Endothelial cell of umbilical vein (primary cell): ENCODE results near the gene C13orf46. TPM values are rescaled to one million over a fixed set of nuclear protein-coding genes. Genes with fewer than 3 reads are reported as not detected.

Experiments used
- BruUV-seq: library from RNA; stranded (reverse); fragments of 400-500 nt; replicated peaks from 2 replicates; lab custom pipeline; 2021; lab: Mats Ljungman, UMichigan
- CTCF ChIA-PET: fragments of 300-600, 350-600 bp; sonication (Branson Sonifier 250); formaldehyde crosslinking; loops from one replicate; lab custom pipeline; 2021; ENCODE audit warnings: antibody characterized with exemption, inconsistent platforms; lab: Charles Lee
- POLR2A ChIA-PET: fragments of 300-600, 350-600 bp; sonication (Branson Sonifier 250); formaldehyde crosslinking; loops from one replicate; lab custom pipeline; 2021; ENCODE audit warnings: antibody characterized with exemption, inconsistent platforms; lab: Charles Lee
- DNase-seq: peaks from one replicate; pipeline ENCODE4 v3.0.0-alpha.2; 2011; ENCODE audit warnings: low read depth, low spot score
- FAIRE-seq: peaks from 2 replicates; lab custom pipeline; 2011; peaks lifted over from hg19 to GRCh38; lab: Jason Lieb, UNC
- H2AFZ ChIP-seq: 2 replicates; pipeline ENCODE4 v1.6.0; 2012; ENCODE audit warnings: low read depth, low read length, control low read depth, inconsistent platforms
- H3K27ac ChIP-seq: 2 replicates; pipeline ENCODE4 v1.5.1; 2011; ENCODE audit warnings: low read depth, mild to moderate bottlenecking, control low read depth, low read length, moderate library complexity; ENCODE audit not compliant: insufficient read depth
- H3K27me3 ChIP-seq, 2 experiments: 2 replicates each; pipeline versions ENCODE4 v1.6.0 to v1.6.1; 2011; ENCODE audit warnings: low read length in 2 of 2, mixed read lengths in 1 of 2; ENCODE audit not compliant: control insufficient read depth in 2 of 2, insufficient read depth in 2 of 2
- H3K36me3 ChIP-seq, 2 experiments: 2 replicates in 1 of 2; 3 replicates in 1 of 2; pipeline ENCODE4 v1.5.1; 2011; ENCODE audit warnings: low read length in 2 of 2, mild to moderate bottlenecking in 1 of 2, moderate library complexity in 1 of 2; ENCODE audit not compliant: control insufficient read depth in 2 of 2, insufficient read depth in 2 of 2; ENCODE audit errors: extremely low read depth in 1 of 2
- H3K4me1 ChIP-seq: 3 replicates; pipeline ENCODE4 v1.5.1; 2011; ENCODE audit warnings: mild to moderate bottlenecking, low read length; ENCODE audit not compliant: control insufficient read depth, insufficient read depth; ENCODE audit errors: extremely low read depth
- H3K4me2 ChIP-seq: 2 replicates; pipeline ENCODE4 v1.6.1; 2011; ENCODE audit warnings: low read length, control low read depth, mixed read lengths; ENCODE audit not compliant: insufficient read depth
- H3K4me3 ChIP-seq, 3 experiments: fragments of 200-600 bp in 1 of 3; sonication (generic), shearing (Covaris generic) in 1 of 3; replicated peaks in 1 of 3; 2 replicates each; pipeline ENCODE4 v1.5.1; 2011 to 2016; ENCODE audit warnings: control low read depth in 3 of 3, low read length in 3 of 3, mild to moderate bottlenecking in 2 of 3, inconsistent platforms in 1 of 3, low read depth in 1 of 3, moderate library complexity in 1 of 3; ENCODE audit not compliant: insufficient read depth in 1 of 3
- H3K79me2 ChIP-seq: 2 replicates; pipeline ENCODE4 v1.6.0; 2012; ENCODE audit warnings: low read length, inconsistent platforms; ENCODE audit not compliant: control insufficient read depth, insufficient read depth
- H3K9ac ChIP-seq: replicated peaks from 2 replicates; pipeline ENCODE3; 2011; ENCODE audit warnings: low read length, control low read depth; ENCODE audit not compliant: insufficient read depth; ENCODE audit errors: extremely low read depth
- H3K9me1 ChIP-seq: replicated peaks from 3 replicates; pipeline ENCODE4 v1.6.0; 2011; ENCODE audit warnings: mild to moderate bottlenecking, low read length; ENCODE audit not compliant: control insufficient read depth, insufficient read depth; ENCODE audit errors: extremely low read depth
- H3K9me3 ChIP-seq: replicated peaks from 2 replicates; pipeline ENCODE4 v1.5.1; 2012; ENCODE audit warnings: low read length, inconsistent platforms; ENCODE audit not compliant: control insufficient read depth, insufficient read depth
- H4K20me1 ChIP-seq: replicated peaks from 2 replicates; pipeline ENCODE3; 2011; ENCODE audit warnings: mild to moderate bottlenecking, low read length; ENCODE audit not compliant: control insufficient read depth, insufficient read depth; ENCODE audit errors: extremely low read depth
- EZH2 ChIP-seq: IDR thresholded peaks from 2 replicates; pipeline ENCODE4 v1.6.1; 2012; ENCODE audit warnings: borderline replicate concordance, low read depth, mild to moderate bottlenecking, moderate library complexity, low read length, inconsistent platforms; ENCODE audit not compliant: severe bottlenecking
- FOS ChIP-seq: IDR thresholded peaks from 2 replicates; pipeline ENCODE4 v1.6.1; 2011; ENCODE audit warnings: mild to moderate bottlenecking, low read length, moderate library complexity, borderline replicate concordance; ENCODE audit not compliant: insufficient read depth
- GATA2 ChIP-seq: IDR thresholded peaks from 2 replicates; pipeline ENCODE4 v1.7.0; 2011; ENCODE audit warnings: low read depth, mild to moderate bottlenecking, moderate library complexity, mixed read lengths, low read length; ENCODE audit not compliant: insufficient read length, insufficient read depth
- JUN ChIP-seq: IDR thresholded peaks from 2 replicates; pipeline ENCODE4 v1.6.1; 2011; ENCODE audit warnings: borderline replicate concordance, low read depth; ENCODE audit not compliant: insufficient read length, insufficient read depth
- MAX ChIP-seq: IDR thresholded peaks from 2 replicates; pipeline ENCODE4 v1.6.1; 2011; ENCODE audit not compliant: insufficient read depth, insufficient read length
- MYC ChIP-seq: IDR thresholded peaks from one replicate; pipeline ENCODE4 v1.6.1; 2011; ENCODE audit warnings: mild to moderate bottlenecking, low read depth, low read length
- POLR2A ChIP-seq: IDR thresholded peaks from 2 replicates; pipeline ENCODE4 v1.6.1; 2012; ENCODE audit warnings: low read depth, mild to moderate bottlenecking, control low read depth, low read length
- POLR2AphosphoS5 ChIP-seq: IDR thresholded peaks from 2 replicates; pipeline ENCODE4 v1.6.1; 2012; ENCODE audit warnings: low read depth, mild to moderate bottlenecking, control low read depth, low read length, moderate library complexity; ENCODE audit not compliant: insufficient read depth
- dilution Hi-C: fragments of 300-500 bp; cut with MboI; formaldehyde crosslinking; loops from one replicate; pipeline ENCODE4 v1.15.0; 2019; ENCODE audit warnings: low sequenced_read_pairs; ENCODE audit not compliant: extremely low pct_ligation_motif_present
- intact Hi-C: fragments of 100-400 bp; cut with micrococcal nuclease; formaldehyde crosslinking; loops from one replicate; pipeline ENCODE4 v1.10.0; 2022
- polyA plus RNA-seq, 4 experiments: library from polyadenylated mRNA; depleted of rRNA in 3 of 4; stranded (reverse) in 3 of 4; unstranded in 1 of 4; fragments of >200 nt; gene quantifications; 2 replicates each; pipeline versions ENCODE4 v1.2.1 to v1.2.3, GENCODE V29; 2011 to 2012; ENCODE audit warnings: missing spikeins in 1 of 4
- total RNA-seq: library from RNA; stranded (reverse); gene quantifications from 2 replicates; pipeline ENCODE4 v1.2.3, GENCODE V29; 2021
- TF ChIP-seq, protein P1 (sequence below), 2 donors: IDR thresholded peaks; 1 replicate in 1 of 2; 2 replicates in 1 of 2; pipeline ENCODE4 v1.5.1; 2011; ENCODE audit warnings: low read length in 2 of 2, mild to moderate bottlenecking in 2 of 2, moderate library complexity in 2 of 2, control low read depth in 1 of 2, inconsistent platforms in 1 of 2, low read depth in 1 of 2; ENCODE audit not compliant: insufficient read depth in 1 of 2; ENCODE audit errors: extremely low read depth in 1 of 2

Gene C13orf46
- total and polyA plus RNA-seq, 2 donors (not counting 3 experiments of a cell fraction or from before 2014, with no cell fraction given) = 1.3 to 1.7 TPM

- no peak overlapping the region for H3K9ac ChIP-seq
- peaks cover 3 to 5% of the 10 kb centered on the region in 2 experiments for H3K27me3 ChIP-seq
- dilution Hi-C loops = no loop called here
- H3K27ac ChIP-seq = no peak overlapping the region
- H3K9me3 ChIP-seq = no peaks in the 10 kb centered on the region
- BruUV-seq = no TSS peak
- H3K79me2 ChIP-seq = no peaks in the 10 kb centered on the region
- intact Hi-C loops = loop anchor here (5.0 kb wide), 1 partner anchor 75 kb away; the partner anchor contains the start of gene GAS6
- no peak for DNase-seq
- H3K4me2 ChIP-seq = no peak overlapping the region
- ChIA-PET CTCF (interaction anchor here (1.2 kb wide), 1 partner anchor 10 kb away, joined by 4 read pairs; no protein-coding TSS in a partner anchor), POLR2A (no interaction called here)
- H3K9me1 ChIP-seq = no peaks in the 10 kb centered on the region
- H2AFZ ChIP-seq = no peak overlapping the region
- H3K4me3 ChIP-seq = no peak overlapping the region
- TF ChIP-seq EZH2 (no peak), FOS (no peak), POLR2AphosphoS5 (no peak), GATA2 (no peak), MYC (no peak), MAX (no peak), POLR2A (no peak), JUN (no peak)
- TF ChIP-seq, protein P1, sequence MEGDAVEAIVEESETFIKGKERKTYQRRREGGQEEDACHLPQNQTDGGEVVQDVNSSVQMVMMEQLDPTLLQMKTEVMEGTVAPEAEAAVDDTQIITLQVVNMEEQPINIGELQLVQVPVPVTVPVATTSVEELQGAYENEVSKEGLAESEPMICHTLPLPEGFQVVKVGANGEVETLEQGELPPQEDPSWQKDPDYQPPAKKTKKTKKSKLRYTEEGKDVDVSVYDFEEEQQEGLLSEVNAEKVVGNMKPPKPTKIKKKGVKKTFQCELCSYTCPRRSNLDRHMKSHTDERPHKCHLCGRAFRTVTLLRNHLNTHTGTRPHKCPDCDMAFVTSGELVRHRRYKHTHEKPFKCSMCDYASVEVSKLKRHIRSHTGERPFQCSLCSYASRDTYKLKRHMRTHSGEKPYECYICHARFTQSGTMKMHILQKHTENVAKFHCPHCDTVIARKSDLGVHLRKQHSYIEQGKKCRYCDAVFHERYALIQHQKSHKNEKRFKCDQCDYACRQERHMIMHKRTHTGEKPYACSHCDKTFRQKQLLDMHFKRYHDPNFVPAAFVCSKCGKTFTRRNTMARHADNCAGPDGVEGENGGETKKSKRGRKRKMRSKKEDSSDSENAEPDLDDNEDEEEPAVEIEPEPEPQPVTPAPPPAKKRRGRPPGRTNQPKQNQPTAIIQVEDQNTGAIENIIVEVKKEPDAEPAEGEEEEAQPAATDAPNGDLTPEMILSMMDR (IDR thresholded peaks at IDR 0.05; ENCODE audit: extremely low read depth in 1 of 2, insufficient read depth in 1 of 2, low read depth in 1 of 2, low read length in 2 of 2) = no peak
- no peaks in the 10 kb centered on the region for H3K36me3 ChIP-seq
- no peak for FAIRE-seq
- H3K4me1 ChIP-seq = no peaks in the 10 kb centered on the region
- H4K20me1 ChIP-seq = no peaks in the 10 kb centered on the region
Measured at GRCh38 chr13:113937073-113937472, 36.8 kb downstream of the C13orf46 start.
